HepG2 (cell line): ENCODE data around the gene GRB2. TPM values are rescaled to one million over a fixed set of nuclear protein-coding genes. Genes with fewer than 3 reads are reported as not detected.

Source experiments
- EED ChIP-seq: sonication (generic); formaldehyde crosslinking; IDR thresholded peaks from 2 replicates; pipeline ENCODE4 v1.5.0; 2020; ENCODE audit warnings: mild to moderate bottlenecking, missing genetic modification reagents
- ELF3 ChIP-seq: IDR thresholded peaks from 2 replicates; pipeline ENCODE4 v1.6.1; 2016; ENCODE audit warnings: missing genetic modification reagents, missing compliant biosample characterization
- GPN1 ChIP-seq: sonication (generic); formaldehyde crosslinking; IDR thresholded peaks from 2 replicates; pipeline ENCODE4 v1.5.1; 2020; ENCODE audit warnings: missing genetic modification reagents, borderline replicate concordance
- HNF4G ChIP-seq, 2 experiments: sonication (generic) in 1 of 2; formaldehyde crosslinking in 1 of 2; IDR thresholded peaks; 2 replicates each; pipeline versions ENCODE4 v1.4.0 to v1.6.1; 2011 to 2020; ENCODE audit warnings: borderline replicate concordance in 2 of 2, low read depth in 2 of 2, mild to moderate bottlenecking in 2 of 2, low read length in 1 of 2, missing genetic modification reagents in 1 of 2, moderate library complexity in 1 of 2
- ISX ChIP-seq: sonication (generic); formaldehyde crosslinking; conservative IDR thresholded peaks from 2 replicates; pipeline ENCODE4 v1.5.0; 2020; ENCODE audit warnings: missing genetic modification reagents
- MATR3 ChIP-seq: sonication (generic); formaldehyde crosslinking; IDR thresholded peaks from 2 replicates; pipeline ENCODE4 v1.4.0; 2020; ENCODE audit warnings: missing genetic modification reagents
- NR2F2 ChIP-seq: IDR thresholded peaks from 2 replicates; pipeline ENCODE4 v1.6.1; 2012; ENCODE audit warnings: low read depth, inconsistent platforms, borderline replicate concordance
- RFX1 ChIP-seq: fragments of 450-650 bp; IDR thresholded peaks from 2 replicates; pipeline ENCODE4 v1.6.1; 2017
- TOE1 ChIP-seq: sonication (generic); formaldehyde crosslinking; IDR thresholded peaks from 2 replicates; pipeline ENCODE4 v1.4.0; 2020; ENCODE audit warnings: mild to moderate bottlenecking, missing genetic modification reagents
- XBP1 ChIP-seq: sonication (generic); formaldehyde crosslinking; IDR thresholded peaks from 2 replicates; pipeline ENCODE4 v1.5.0; 2020; ENCODE audit warnings: missing genetic modification reagents
- ZBTB21 ChIP-seq: sonication (generic); formaldehyde crosslinking; IDR thresholded peaks from 2 replicates; pipeline ENCODE4 v1.4.0; 2020; ENCODE audit warnings: missing genetic modification reagents
- ZNF280B ChIP-seq: sonication (generic); formaldehyde crosslinking; IDR thresholded peaks from 2 replicates; pipeline ENCODE4 v1.5.0; 2020; ENCODE audit warnings: missing genetic modification reagents, mild to moderate bottlenecking, borderline replicate concordance
- ZNF354B ChIP-seq: sonication (generic); formaldehyde crosslinking; IDR thresholded peaks from 2 replicates; pipeline ENCODE4 v1.8.0; 2022; ENCODE audit warnings: mild to moderate bottlenecking, missing genetic modification reagents
- ZNF562 ChIP-seq: sonication (generic); formaldehyde crosslinking; IDR thresholded peaks from 2 replicates; pipeline ENCODE4 v1.8.0; 2022; ENCODE audit warnings: missing genetic modification reagents, borderline replicate concordance
- ZNF572 ChIP-seq: sonication (generic); formaldehyde crosslinking; IDR thresholded peaks from 2 replicates; pipeline ENCODE4 v1.5.1; 2020; ENCODE audit warnings: mild to moderate bottlenecking, missing genetic modification reagents
- ZNF644 ChIP-seq: IDR thresholded peaks from 2 replicates; pipeline ENCODE4 v1.6.1; 2016; ENCODE audit warnings: low read depth
- ZNF670 ChIP-seq: sonication (generic); formaldehyde crosslinking; IDR thresholded peaks from 2 replicates; pipeline ENCODE4 v1.8.0; 2022; ENCODE audit warnings: mild to moderate bottlenecking, missing genetic modification reagents, borderline replicate concordance
- ZNF703 ChIP-seq: sonication (generic); formaldehyde crosslinking; IDR thresholded peaks from 2 replicates; pipeline ENCODE4 v1.5.1; 2020; ENCODE audit warnings: missing genetic modification reagents, mild to moderate bottlenecking, moderate library complexity, borderline replicate concordance
- ZNF761 ChIP-seq: sonication (generic); formaldehyde crosslinking; conservative IDR thresholded peaks from 2 replicates; pipeline ENCODE4 v1.4.0; 2020; ENCODE audit warnings: mild to moderate bottlenecking, missing genetic modification reagents
- ZNF768 ChIP-seq: sonication (generic); formaldehyde crosslinking; IDR thresholded peaks from 2 replicates; pipeline ENCODE4 v1.4.0; 2020; ENCODE audit warnings: missing genetic modification reagents
- ZNF816 ChIP-seq: sonication (generic); formaldehyde crosslinking; IDR thresholded peaks from 2 replicates; pipeline ENCODE4 v1.8.0; 2022; ENCODE audit warnings: missing genetic modification reagents, mild to moderate bottlenecking, borderline replicate concordance
- ZNF83 ChIP-seq: sonication (generic); formaldehyde crosslinking; IDR thresholded peaks from 2 replicates; pipeline ENCODE4 v1.4.0; 2020; ENCODE audit warnings: missing genetic modification reagents, mild to moderate bottlenecking, borderline replicate concordance
- polyA plus RNA-seq, 8 experiments: library from polyadenylated mRNA; depleted of rRNA in 3 of 8; stranded (reverse) in 7 of 8; unstranded in 1 of 8; fragments of >200 nt; fragmentation: Illumina TruSeq in 4 of 8; extraction: Trizol in 4 of 8; gene quantifications; 2 replicates each; pipeline versions ENCODE4 v1.2.1 to v1.2.3, GENCODE V29; 2011 to 2016; ENCODE audit warnings: low read depth in 4 of 8, missing spikeins in 1 of 8, mixed read lengths in 1 of 8; ENCODE audit not compliant: insufficient read depth in 1 of 8
- total RNA-seq, 5 experiments: library from RNA; depleted of rRNA; stranded (reverse); fragments of >200 nt; fragmentation: Illumina TruSeq; extraction: Trizol; gene quantifications; 2 replicates each; pipeline ENCODE4 v1.2.3, GENCODE V29; 2016; ENCODE audit warnings: low read depth in 1 of 5
- TF ChIP-seq, protein P1 (sequence below): sonication (generic); formaldehyde crosslinking; IDR thresholded peaks from 2 replicates; pipeline ENCODE4 v1.4.0; 2020; ENCODE audit warnings: mild to moderate bottlenecking, missing genetic modification reagents
- TF ChIP-seq, protein P2 (sequence below): sonication (generic); formaldehyde crosslinking; IDR thresholded peaks from 2 replicates; pipeline ENCODE4 v1.5.0; 2020; ENCODE audit warnings: mild to moderate bottlenecking, missing genetic modification reagents

The GRB2 gene
- total and polyA plus RNA-seq, 2 of the 13 experiments (the other 11 are each of a cell fraction or from before 2014, with no cell fraction given): 84.6 to 92.3 TPM

DNA sequence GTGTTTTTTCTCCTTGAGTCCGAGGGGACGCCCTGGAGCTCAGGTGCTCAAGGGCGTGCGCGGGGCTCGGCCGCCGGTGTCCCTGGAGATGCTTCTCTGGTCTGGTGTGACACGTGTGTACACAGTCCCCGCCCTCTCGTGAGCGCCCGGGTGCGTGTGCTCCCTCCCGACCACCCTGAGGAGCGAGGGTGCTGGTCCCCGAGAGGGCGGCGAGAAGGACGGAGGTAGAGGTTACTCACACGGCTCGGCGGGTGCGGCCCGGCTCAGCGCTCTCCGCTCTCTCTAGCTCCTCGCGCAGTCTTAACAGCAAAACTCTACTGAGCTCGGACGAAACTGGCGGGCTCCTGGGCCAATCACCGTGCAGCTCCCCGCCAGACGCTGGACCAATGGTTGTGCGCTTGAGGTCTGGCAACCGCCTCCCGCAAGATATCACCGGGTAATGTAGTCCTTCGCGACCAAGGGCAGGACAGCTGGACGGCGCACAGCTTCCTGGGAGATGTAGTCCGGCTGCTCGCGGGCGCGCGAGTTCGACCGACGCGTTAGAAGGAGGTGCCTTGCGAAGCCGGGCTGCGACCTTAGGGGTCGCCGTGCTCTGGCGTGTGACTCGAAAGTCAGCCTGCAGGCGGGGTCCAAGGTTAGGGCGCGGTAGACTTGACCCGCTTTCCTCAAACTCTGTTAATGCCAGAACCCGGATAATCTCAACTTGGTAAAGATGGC lies 116.2 kb downstream of the GRB2 start, which contains the start of gene SLC25A19 (continued):
- TF ChIP-seq ZNF83 (CRISPR knock-in tag): no peak; the same call in 1 of the 2 replicates
- TF ChIP-seq XBP1 (CRISPR knock-in tag): no peak
- no peak for TF ChIP-seq TOE1 (CRISPR knock-in tag)
- TF ChIP-seq ZNF280B (CRISPR knock-in tag): peak; percentile 82
- no peak for TF ChIP-seq GPN1
- no peak for TF ChIP-seq ISX
- TF ChIP-seq ZBTB21 (CRISPR knock-in tag): no peak
- TF ChIP-seq ELF3: peak; percentile 72; the same call in 1 of the 2 replicates
- no peak for TF ChIP-seq ZNF644 (CRISPR knock-in tag)
- peak; percentile 18; the same call in 1 of the 2 replicates for TF ChIP-seq ZNF572
- peak; percentile 60; the same call in 1 of the 2 replicates for TF ChIP-seq EED
- TF ChIP-seq, protein P1, sequence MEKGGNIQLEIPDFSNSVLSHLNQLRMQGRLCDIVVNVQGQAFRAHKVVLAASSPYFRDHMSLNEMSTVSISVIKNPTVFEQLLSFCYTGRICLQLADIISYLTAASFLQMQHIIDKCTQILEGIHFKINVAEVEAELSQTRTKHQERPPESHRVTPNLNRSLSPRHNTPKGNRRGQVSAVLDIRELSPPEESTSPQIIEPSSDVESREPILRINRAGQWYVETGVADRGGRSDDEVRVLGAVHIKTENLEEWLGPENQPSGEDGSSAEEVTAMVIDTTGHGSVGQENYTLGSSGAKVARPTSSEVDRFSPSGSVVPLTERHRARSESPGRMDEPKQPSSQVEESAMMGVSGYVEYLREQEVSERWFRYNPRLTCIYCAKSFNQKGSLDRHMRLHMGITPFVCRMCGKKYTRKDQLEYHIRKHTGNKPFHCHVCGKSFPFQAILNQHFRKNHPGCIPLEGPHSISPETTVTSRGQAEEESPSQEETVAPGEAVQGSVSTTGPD (CRISPR knock-in tag): no peak
- TF ChIP-seq ZNF703 (CRISPR knock-in tag): no peak
- no peak for TF ChIP-seq ZNF816 (CRISPR knock-in tag)
- 0 out of 2 replicates have a peak, but pooled peaks have one; percentile 56 for TF ChIP-seq ZNF354B (CRISPR knock-in tag)
- no peak for TF ChIP-seq ZNF562 (CRISPR knock-in tag)
- no peak for TF ChIP-seq NR2F2
- TF ChIP-seq ZNF761 (CRISPR knock-in tag): peak; percentile 87
- TF ChIP-seq HNF4G (IDR thresholded peaks at IDR 0.05; ENCODE audit: borderline replicate concordance, low read depth, low read length): peak; percentile 21; the same call in 1 of the 2 replicates
- no peak; the same call in 1 of the 2 replicates for TF ChIP-seq HNF4G (CRISPR knock-in tag; IDR thresholded peaks at IDR 0.05; ENCODE audit: borderline replicate concordance, low read depth)
- TF ChIP-seq ZNF670 (CRISPR knock-in tag): no peak; the same call in 1 of the 2 replicates
- TF ChIP-seq MATR3 (CRISPR knock-in tag): peak; percentile 65; the same call in 1 of the 2 replicates
- TF ChIP-seq, protein P2, sequence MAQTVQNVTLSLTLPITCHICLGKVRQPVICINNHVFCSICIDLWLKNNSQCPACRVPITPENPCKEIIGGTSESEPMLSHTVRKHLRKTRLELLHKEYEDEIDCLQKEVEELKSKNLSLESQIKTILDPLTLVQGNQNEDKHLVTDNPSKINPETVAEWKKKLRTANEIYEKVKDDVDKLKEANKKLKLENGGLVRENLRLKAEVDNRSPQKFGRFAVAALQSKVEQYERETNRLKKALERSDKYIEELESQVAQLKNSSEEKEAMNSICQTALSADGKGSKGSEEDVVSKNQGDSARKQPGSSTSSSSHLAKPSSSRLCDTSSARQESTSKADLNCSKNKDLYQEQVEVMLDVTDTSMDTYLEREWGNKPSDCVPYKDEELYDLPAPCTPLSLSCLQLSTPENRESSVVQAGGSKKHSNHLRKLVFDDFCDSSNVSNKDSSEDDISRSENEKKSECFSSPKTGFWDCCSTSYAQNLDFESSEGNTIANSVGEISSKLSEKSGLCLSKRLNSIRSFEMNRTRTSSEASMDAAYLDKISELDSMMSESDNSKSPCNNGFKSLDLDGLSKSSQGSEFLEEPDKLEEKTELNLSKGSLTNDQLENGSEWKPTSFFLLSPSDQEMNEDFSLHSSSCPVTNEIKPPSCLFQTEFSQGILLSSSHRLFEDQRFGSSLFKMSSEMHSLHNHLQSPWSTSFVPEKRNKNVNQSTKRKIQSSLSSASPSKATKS (CRISPR knock-in tag): no peak
- TF ChIP-seq ZNF768 (CRISPR knock-in tag): peak; percentile 74; the same call in 1 of the 2 replicates
- TF ChIP-seq RFX1: no peak; the same call in 1 of the 2 replicates
